T-helper 1 cell treated with Interleukin-12 subunit alpha and Interleukin-12 subunit beta and Interleukin-4 antibody, amounts not matched to agents 30 μg/mL and 1 μg/mL, for 36 hours (primary cell): ENCODE measurements around the gene VPS8.

ENCODE experiments used
- H3K27ac Mint-ChIP-seq: one replicate; pipeline ENCODE4 v1.8.0; 2021; ENCODE audit warnings: mild to moderate bottlenecking, mixed read lengths
- H3K27me3 Mint-ChIP-seq: one replicate; pipeline ENCODE4 v1.8.0; 2021; ENCODE audit warnings: low read depth, mixed read lengths
- H3K36me3 Mint-ChIP-seq: one replicate; pipeline ENCODE4 v1.8.0; 2021; ENCODE audit warnings: low read depth, mixed read lengths
- H3K4me1 Mint-ChIP-seq: one replicate; pipeline ENCODE4 v1.8.0; 2021; ENCODE audit warnings: low read depth, mixed read lengths
- H3K4me3 Mint-ChIP-seq: one replicate; pipeline ENCODE4 v1.8.0; 2021; ENCODE audit warnings: mild to moderate bottlenecking, moderate library complexity, mixed read lengths
- H3K9me3 Mint-ChIP-seq: one replicate; pipeline ENCODE4 v1.8.0; 2021; ENCODE audit warnings: mixed read lengths

VPS8 gene

DNA sequence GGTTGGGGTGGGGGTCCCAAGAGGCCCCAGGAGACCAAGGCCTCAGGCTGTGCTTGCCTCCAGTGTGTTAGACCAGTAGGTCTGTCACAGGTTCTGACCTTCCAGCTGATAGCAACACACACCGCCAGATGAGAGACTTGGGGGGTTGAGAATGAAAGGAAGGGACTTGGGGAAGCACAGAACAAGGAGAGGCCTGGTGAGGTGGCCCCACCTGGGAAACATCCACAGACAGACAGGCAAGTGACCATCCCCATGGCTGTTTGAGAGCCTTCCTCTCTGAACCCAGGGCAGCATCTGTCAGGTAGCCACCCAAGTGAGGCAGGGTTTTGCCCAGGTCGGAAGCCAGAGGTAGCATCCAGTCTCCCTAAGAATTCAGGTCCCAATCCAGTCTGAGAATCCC is 35.0 kb upstream of the VPS8 start:
- Mint-ChIP-seq H3K36me3 (no peaks in the 10 kb centered on the region), H3K4me1 (no peaks in the 10 kb centered on the region), H3K27ac (no peak overlapping the region), H3K27me3 (peaks cover 15% of the 10 kb centered on the region), H3K4me3 (no peak overlapping the region), H3K9me3 (no peaks in the 10 kb centered on the region)

DNA sequence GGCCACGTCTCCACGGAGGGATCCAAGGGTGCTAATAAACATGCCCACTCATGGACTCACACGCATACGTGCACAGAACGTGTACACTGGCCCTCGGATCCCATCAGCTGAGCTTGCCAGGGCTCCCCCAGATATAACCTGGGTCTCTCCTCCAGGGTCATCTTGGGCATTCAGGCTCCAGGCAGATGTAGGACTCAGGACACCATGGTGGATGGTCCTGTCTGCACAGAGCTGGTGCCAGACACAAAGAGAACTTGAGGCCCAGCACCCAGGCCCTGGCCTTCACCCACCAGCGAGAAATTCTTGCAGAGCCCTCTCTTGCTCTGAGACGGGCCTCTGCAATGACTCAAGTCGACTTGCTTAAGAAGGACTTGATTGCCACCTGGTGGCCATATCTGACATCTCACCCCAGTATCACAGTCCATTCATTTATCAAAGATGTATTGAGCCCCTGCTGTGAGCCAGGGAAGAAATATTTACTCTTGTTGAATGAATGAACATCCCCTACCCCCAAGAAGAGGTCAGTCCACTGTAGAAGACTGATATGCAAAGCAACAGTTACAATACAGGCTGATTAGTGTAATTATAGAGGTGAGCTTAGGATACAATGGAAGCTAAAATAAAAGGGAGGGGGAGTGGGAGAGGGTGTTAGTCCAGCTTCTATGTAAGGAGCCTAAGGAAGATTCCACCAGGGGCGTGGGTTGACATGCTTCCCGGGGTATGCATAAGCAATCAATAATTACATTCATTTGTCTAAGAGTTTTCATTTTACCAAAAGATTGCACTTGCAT is 34.2 kb upstream of the VPS8 start:
- no peaks in the 10 kb centered on the region for H3K4me1 Mint-ChIP-seq
- no peak overlapping the region for H3K27ac Mint-ChIP-seq
- H3K36me3 Mint-ChIP-seq: no peaks in the 10 kb centered on the region
- H3K27me3 Mint-ChIP-seq: peaks cover 15% of the 10 kb centered on the region
- no peak overlapping the region for H3K4me3 Mint-ChIP-seq
- H3K9me3 Mint-ChIP-seq: no peaks in the 10 kb centered on the region

- no peaks in the 10 kb centered on the region for H3K9me3 Mint-ChIP-seq
- no peak overlapping the region for H3K4me3 Mint-ChIP-seq
- H3K27ac Mint-ChIP-seq: no peak overlapping the region
- peaks cover 15% of the 10 kb centered on the region for H3K27me3 Mint-ChIP-seq
- H3K4me1 Mint-ChIP-seq: no peaks in the 10 kb centered on the region
- H3K36me3 Mint-ChIP-seq: no peaks in the 10 kb centered on the region
Measured at GRCh38 chr3:184778426-184779332, 33.3 kb upstream of the VPS8 start.

DNA sequence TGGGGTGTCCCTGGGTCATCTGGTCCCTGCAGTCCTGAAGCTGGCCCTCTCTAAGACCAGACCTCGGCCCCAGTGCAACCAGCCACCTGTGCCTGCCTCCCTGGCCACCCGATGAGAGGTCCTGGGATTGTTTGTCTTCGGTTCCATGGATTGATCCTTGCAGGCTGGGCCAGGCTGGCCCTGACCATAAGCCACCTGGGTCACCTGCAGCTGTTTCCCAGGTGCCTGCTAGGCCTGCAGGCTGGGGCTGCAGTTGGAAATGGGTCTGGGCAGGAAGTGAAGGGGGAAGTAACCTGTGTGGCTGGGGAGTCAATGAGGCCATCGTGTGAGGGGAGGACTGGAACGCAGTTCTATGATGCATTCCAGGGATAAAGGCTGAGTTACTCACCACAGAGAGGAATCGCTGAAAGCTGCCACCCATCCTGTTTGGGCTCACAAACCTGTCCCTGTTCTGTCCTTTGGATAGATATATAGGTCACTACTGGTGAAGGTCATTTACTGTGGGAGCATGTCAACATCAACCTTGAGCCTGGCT is 30.9 kb upstream of the VPS8 start:
- Mint-ChIP-seq H3K36me3 (no peaks in the 10 kb centered on the region), H3K27ac (no peak overlapping the region), H3K27me3 (peaks cover 19% of the 10 kb centered on the region), H3K4me1 (peaks cover 10% of the 10 kb centered on the region), H3K9me3 (no peaks in the 10 kb centered on the region), H3K4me3 (no peak overlapping the region)

DNA sequence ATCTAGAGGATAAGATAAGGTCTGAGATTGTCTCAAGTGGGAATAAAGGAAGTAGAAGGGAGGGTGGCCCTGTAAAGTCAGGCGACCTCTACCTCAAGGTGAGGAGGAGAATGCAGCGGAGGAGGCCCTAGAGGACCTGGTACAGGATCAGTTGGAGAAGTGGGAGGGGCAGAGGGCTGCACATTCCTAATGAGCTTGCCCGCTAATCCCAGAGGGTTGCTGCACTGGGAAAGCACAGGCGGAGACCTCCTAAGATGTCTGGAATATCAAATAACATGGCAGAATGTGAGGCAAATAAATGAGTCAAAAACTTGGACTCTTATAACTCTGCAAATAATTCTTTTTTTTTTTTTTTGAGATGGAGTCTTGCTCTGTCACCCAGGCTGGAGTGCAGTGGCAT is 30.2 kb upstream of the VPS8 start:
- Mint-ChIP-seq H3K4me1 (peaks cover 17% of the 10 kb centered on the region), H3K27me3 (peaks cover 23% of the 10 kb centered on the region), H3K9me3 (no peaks in the 10 kb centered on the region), H3K4me3 (no peak overlapping the region), H3K36me3 (no peaks in the 10 kb centered on the region), H3K27ac (no peak overlapping the region)

GRCh38 chr3:184783319-184783718 is 28.6 kb upstream of the VPS8 start:
- Mint-ChIP-seq H3K36me3 (no peaks in the 10 kb centered on the region), H3K4me1 (peaks cover 17% of the 10 kb centered on the region), H3K4me3 (no peak overlapping the region), H3K27ac (no peak overlapping the region), H3K27me3 (peaks cover 19% of the 10 kb centered on the region), H3K9me3 (no peaks in the 10 kb centered on the region)

- Mint-ChIP-seq H3K4me1 (peaks cover 17% of the 10 kb centered on the region), H3K9me3 (no peaks in the 10 kb centered on the region), H3K36me3 (no peaks in the 10 kb centered on the region), H3K4me3 (no peak overlapping the region), H3K27ac (no peak overlapping the region), H3K27me3 (peaks cover 19% of the 10 kb centered on the region)
Measured at GRCh38 chr3:184784731-184785500, 27.1 kb upstream of the VPS8 start.

DNA sequence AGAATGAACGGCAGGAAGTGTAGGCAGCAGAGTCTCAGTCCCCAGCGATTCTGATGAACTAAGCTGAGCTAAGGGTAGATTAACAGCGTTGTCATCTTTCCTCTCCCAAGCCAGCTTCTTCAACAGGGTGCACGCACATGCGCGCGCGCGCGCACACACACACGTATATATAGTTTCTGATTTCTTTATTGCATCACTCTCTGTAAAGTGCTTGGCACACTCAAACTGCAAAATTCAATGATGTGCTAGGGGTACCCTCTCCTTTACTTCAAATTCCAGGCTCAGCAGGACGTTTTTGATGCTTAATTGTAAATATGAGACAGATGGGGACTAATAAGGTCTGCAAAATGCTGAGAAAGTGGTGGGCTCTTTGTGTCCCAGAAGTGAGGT is 26.1 kb upstream of the VPS8 start:
- H3K36me3 Mint-ChIP-seq: no peaks in the 10 kb centered on the region
- H3K27me3 Mint-ChIP-seq: peaks cover 14% of the 10 kb centered on the region
- peaks cover 17% of the 10 kb centered on the region for H3K4me1 Mint-ChIP-seq
- H3K4me3 Mint-ChIP-seq: no peak overlapping the region
- H3K27ac Mint-ChIP-seq: no peak overlapping the region
- H3K9me3 Mint-ChIP-seq: no peaks in the 10 kb centered on the region

DNA sequence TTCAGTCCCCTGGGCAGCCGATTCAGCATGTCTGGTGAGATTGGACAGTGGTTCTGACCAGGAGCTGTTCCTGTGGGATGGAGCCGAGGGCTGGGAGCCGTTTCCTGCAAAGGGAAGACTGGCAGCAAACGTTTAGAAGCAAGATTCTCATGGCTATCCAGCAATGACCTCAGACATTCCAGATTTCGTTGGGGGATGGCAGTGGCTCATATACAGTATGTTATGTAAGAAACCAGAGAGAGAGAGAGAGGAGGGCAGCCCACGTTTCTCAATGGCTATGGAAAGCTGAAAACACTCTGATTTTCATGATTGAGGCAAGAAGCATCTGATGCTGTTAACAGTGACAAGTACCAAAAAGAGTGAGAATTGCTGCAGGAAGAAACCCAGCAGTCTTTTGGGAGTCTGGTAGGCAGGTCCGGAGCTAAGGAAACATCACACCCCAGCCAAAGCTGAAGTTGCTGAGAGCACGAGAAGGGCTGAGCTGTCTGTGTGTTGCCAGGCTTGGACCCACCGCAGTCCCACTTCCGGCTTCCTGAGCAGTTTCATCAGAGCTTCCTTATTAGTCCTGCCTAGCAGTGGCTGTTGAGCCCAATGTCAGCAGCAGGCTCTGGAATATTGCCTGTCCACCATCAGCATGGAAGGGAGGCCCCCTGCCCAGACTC is 25.6 kb upstream of the VPS8 start:
- H3K27me3 Mint-ChIP-seq: peaks cover 14% of the 10 kb centered on the region
- H3K4me3 Mint-ChIP-seq: no peak overlapping the region
- H3K27ac Mint-ChIP-seq: no peak overlapping the region
- peaks cover 17% of the 10 kb centered on the region for H3K4me1 Mint-ChIP-seq
- H3K9me3 Mint-ChIP-seq: no peaks in the 10 kb centered on the region
- no peaks in the 10 kb centered on the region for H3K36me3 Mint-ChIP-seq

GRCh38 chr3:184788751-184789150 is 23.2 kb upstream of the VPS8 start:
- peaks cover 17% of the 10 kb centered on the region for H3K4me1 Mint-ChIP-seq
- no peak overlapping the region for H3K27ac Mint-ChIP-seq
- no peaks in the 10 kb centered on the region for H3K9me3 Mint-ChIP-seq
- H3K4me3 Mint-ChIP-seq: no peak overlapping the region
- H3K36me3 Mint-ChIP-seq: no peaks in the 10 kb centered on the region
- peaks cover 31% of the 10 kb centered on the region for H3K27me3 Mint-ChIP-seq

DNA sequence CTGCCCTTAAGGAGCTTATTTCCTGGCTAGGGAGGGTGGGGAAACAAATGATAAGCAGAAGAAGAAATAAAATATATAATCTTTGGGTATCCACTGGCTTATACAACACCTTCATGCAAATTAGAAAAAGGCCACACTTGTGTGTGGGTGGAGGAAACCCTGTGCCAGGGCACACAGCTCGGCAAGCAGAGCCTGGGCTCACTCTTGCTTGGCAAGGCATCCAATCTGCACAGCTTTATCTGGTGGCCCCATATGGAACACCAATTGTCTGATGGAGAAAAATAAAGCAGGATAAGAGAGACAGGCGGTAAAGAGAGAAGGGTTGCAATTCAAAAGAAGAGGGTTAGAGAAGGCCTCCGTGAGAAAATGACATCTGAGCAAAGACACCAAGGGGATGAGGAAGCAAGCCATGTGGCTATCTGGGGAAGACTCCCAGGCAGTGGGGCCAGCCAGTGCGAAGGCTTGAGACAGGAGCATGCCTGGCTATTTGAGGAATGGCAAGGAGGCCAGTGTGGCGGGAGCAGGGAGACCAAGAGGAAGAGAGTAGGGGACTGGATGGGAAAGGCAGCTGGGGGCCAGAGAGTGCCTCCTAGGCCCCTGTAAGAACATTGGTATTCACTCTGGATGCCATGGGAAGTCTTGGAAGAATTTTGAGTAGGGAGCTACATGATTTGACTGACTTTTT is 22.5 kb upstream of the VPS8 start:
- H3K9me3 Mint-ChIP-seq: no peaks in the 10 kb centered on the region
- H3K4me1 Mint-ChIP-seq: peaks cover 17% of the 10 kb centered on the region
- H3K27me3 Mint-ChIP-seq: peaks cover 32% of the 10 kb centered on the region
- H3K27ac Mint-ChIP-seq: no peak overlapping the region
- H3K36me3 Mint-ChIP-seq: no peaks in the 10 kb centered on the region
- no peak overlapping the region for H3K4me3 Mint-ChIP-seq

- no peaks in the 10 kb centered on the region for H3K9me3 Mint-ChIP-seq
- no peak overlapping the region for H3K4me3 Mint-ChIP-seq
- no peaks in the 10 kb centered on the region for H3K36me3 Mint-ChIP-seq
- peaks cover 27% of the 10 kb centered on the region for H3K27me3 Mint-ChIP-seq
- peaks cover 9% of the 10 kb centered on the region for H3K4me1 Mint-ChIP-seq
- no peak overlapping the region for H3K27ac Mint-ChIP-seq
Measured at GRCh38 chr3:184791171-184791570, 20.8 kb upstream of the VPS8 start.

GRCh38 chr3:184795522-184796190 is 16.3 kb upstream of the VPS8 start:
- Mint-ChIP-seq H3K4me3 (no peak overlapping the region), H3K36me3 (no peaks in the 10 kb centered on the region), H3K4me1 (peaks cover 3% of the 10 kb centered on the region), H3K9me3 (no peaks in the 10 kb centered on the region), H3K27ac (no peak overlapping the region), H3K27me3 (peaks cover 55% of the 10 kb centered on the region)
